Measurements from ENCODE around the gene APBA2. TPM values are rescaled to one million over a fixed set of nuclear protein-coding genes. Genes with fewer than 3 reads are reported as not detected.
A peak's percentile ranks its signal among the peaks of the same experiment; 100 is the strongest.

Gene APBA2
- total and polyA plus RNA-seq, 2 of the 4 experiments (the other 2 are of a cell fraction): 21.7 to 33.0 TPM

- Histone ChIP-seq H4K8ac (ENCODE audit: low read depth in 2 of 2, low read length in 2 of 2) (no peak overlapping the region), H4K20me1 (ENCODE audit: insufficient read depth, low read length) (peaks cover 4% of the 10 kb centered on the region; the same call in 1 of the 2 replicates), H3K9ac (ENCODE audit: low read depth, low read length) (no peak overlapping the region), H4K91ac (ENCODE audit: insufficient read depth, low read depth, low read length) (no peak overlapping the region), H2BK15ac (ENCODE audit: low read depth, low read length) (no peak overlapping the region), H2AFZ (replicated peaks; ENCODE audit: low read length, poor library complexity) (no peak overlapping the region), H2BK5ac (ENCODE audit: low read depth, low read length, poor library complexity, severe bottlenecking) (no peak overlapping the region), H3K9me3 (ENCODE audit: control insufficient read depth, insufficient read depth, low read length) (no peaks in the 10 kb centered on the region), H3K23ac (ENCODE audit: low read depth, low read length) (no peak overlapping the region), H2BK20ac (ENCODE audit: low read depth, low read length) (no peak overlapping the region), H3K14ac (replicated peaks; ENCODE audit: low read depth, low read length) (no peak overlapping the region), H2BK120ac (ENCODE audit: low read depth, low read length) (no peak overlapping the region), H3K56ac (ENCODE audit: extremely low read depth, insufficient read depth, low read length) (no peak overlapping the region), H2AK5ac (ENCODE audit: low read depth, low read length) (no peak overlapping the region), H3K4me3 (ENCODE audit: insufficient read depth, low read depth, low read length) (no peak overlapping the region), H3K27ac (ENCODE audit: insufficient read depth, low read length) (no peak overlapping the region), H3K79me1 (ENCODE audit: low read depth in 1 of 2, low read length in 2 of 2) (0 out of 4 replicates have a peak, but pooled peaks cover 0 to 2% of the 10 kb centered on the region in 2 experiments), H2AK9ac (replicated peaks; ENCODE audit: low read depth, low read length, poor library complexity) (no peak overlapping the region), H4K5ac (ENCODE audit: low read depth, low read length) (no peak overlapping the region), H3K9me1 (ENCODE audit: insufficient read depth, low read length) (peaks cover 8% of the 10 kb centered on the region; the same call in 1 of the 2 replicates), H3K4me1 (ENCODE audit: control insufficient read depth, insufficient read depth, low read length) (no peaks in the 10 kb centered on the region), H3K27me3 (ENCODE audit: control insufficient read depth, insufficient read depth, low read length) (no peaks in the 10 kb centered on the region), H3K4me2 (ENCODE audit: low read depth, low read length) (no peak overlapping the region), H3K18ac (ENCODE audit: low read depth, low read length) (no peak overlapping the region), H3K4ac (ENCODE audit: low read depth, low read length) (no peak overlapping the region), H3K36me3 (ENCODE audit: control insufficient read depth, insufficient read depth, low read length) (no peaks in the 10 kb centered on the region)
- intact Hi-C loops (cut with micrococcal nuclease) (loop anchor here (2.0 to 10.0 kb wide), 3 partner anchors 75 to 209 kb away; no protein-coding TSS in a partner anchor), in situ Hi-C loops (cut with MboI; ENCODE audit: low sequenced_read_pairs) (no loop called here), dilution Hi-C loops (cut with HindIII; ENCODE audit: low sequenced_read_pairs, unreplicated experiment) (no loop called here)
- WGBS, 2 experiments (ENCODE audit: extremely low coverage in 2 of 2, insufficient read length in 1 of 2): 93% methylated on average over 7 of the region's 16 CpGs; no CpG with 5 or more reads in 1 of the 2 experiments
- CTCF ChIA-PET: interaction anchor here (0.7 to 2.1 kb wide), 5 partner anchors 8 to 15 kb away, joined by 3 to 7 read pairs (median 3); no protein-coding TSS in a partner anchor
- TF ChIP-seq, protein P1, sequence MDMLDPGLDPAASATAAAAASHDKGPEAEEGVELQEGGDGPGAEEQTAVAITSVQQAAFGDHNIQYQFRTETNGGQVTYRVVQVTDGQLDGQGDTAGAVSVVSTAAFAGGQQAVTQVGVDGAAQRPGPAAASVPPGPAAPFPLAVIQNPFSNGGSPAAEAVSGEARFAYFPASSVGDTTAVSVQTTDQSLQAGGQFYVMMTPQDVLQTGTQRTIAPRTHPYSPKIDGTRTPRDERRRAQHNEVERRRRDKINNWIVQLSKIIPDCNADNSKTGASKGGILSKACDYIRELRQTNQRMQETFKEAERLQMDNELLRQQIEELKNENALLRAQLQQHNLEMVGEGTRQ (IDR thresholded peaks at IDR 0.05; ENCODE audit: low read depth, low read length): no peak
- TF ChIP-seq MXI1 (IDR thresholded peaks at IDR 0.05; ENCODE audit: borderline replicate concordance, low read depth, low read length) (no peak), RCOR1 (IDR thresholded peaks at IDR 0.05; ENCODE audit: insufficient replicate concordance, low read length) (no peak), CEBPB (IDR thresholded peaks at IDR 0.05; ENCODE audit: low read depth, low read length) (no peak), FOS (IDR thresholded peaks at IDR 0.05; ENCODE audit: low read depth, low read length) (no peak), BHLHE40 (IDR thresholded peaks at IDR 0.05; ENCODE audit: low read depth, low read length) (no peak), MAZ (IDR thresholded peaks at IDR 0.05; ENCODE audit: borderline replicate concordance, low read depth, low read length) (no peak), MAFK (IDR thresholded peaks at IDR 0.05; ENCODE audit: low read depth, low read length) (no peak), RAD21 (IDR thresholded peaks at IDR 0.05; ENCODE audit: low read length) (peak; percentile 39), ELK1 (IDR thresholded peaks at IDR 0.05; ENCODE audit: borderline replicate concordance, low read depth, low read length) (no peak), SMC3 (IDR thresholded peaks at IDR 0.05; ENCODE audit: low read depth, low read length) (peak; percentile 32; the same call in 1 of the 2 replicates)
- TF ChIP-seq, protein P2, sequence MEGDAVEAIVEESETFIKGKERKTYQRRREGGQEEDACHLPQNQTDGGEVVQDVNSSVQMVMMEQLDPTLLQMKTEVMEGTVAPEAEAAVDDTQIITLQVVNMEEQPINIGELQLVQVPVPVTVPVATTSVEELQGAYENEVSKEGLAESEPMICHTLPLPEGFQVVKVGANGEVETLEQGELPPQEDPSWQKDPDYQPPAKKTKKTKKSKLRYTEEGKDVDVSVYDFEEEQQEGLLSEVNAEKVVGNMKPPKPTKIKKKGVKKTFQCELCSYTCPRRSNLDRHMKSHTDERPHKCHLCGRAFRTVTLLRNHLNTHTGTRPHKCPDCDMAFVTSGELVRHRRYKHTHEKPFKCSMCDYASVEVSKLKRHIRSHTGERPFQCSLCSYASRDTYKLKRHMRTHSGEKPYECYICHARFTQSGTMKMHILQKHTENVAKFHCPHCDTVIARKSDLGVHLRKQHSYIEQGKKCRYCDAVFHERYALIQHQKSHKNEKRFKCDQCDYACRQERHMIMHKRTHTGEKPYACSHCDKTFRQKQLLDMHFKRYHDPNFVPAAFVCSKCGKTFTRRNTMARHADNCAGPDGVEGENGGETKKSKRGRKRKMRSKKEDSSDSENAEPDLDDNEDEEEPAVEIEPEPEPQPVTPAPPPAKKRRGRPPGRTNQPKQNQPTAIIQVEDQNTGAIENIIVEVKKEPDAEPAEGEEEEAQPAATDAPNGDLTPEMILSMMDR (conservative IDR thresholded peaks at IDR 0.05; ENCODE audit: low read depth, low read length): peak; percentile 42
- ATAC-seq (ENCODE audit: low read depth) (peak; percentile 27; the same call in 1 of the 2 replicates), DNase-seq (peak; percentile 45)
- no TSS peak for BruUV-seq (replicated peaks)
- POLR2A ChIA-PET (ENCODE audit: unreplicated experiment): no interaction called here
Measured at GRCh38 chr15:29089731-29090616, 204.2 kb downstream of the APBA2 start.
